OCI-LY1 (cell line): ENCODE data around the gene RAD51B.

ENCODE experiments used
- H2AFZ ChIP-seq: fragments of 200-600 bp; sonication (generic), shearing (Covaris generic); 2 replicates; pipeline ENCODE4 v1.6.0; 2014; ENCODE audit warnings: antibody characterized with exemption, mild to moderate bottlenecking, low read length
- H3F3A ChIP-seq: fragments of 200-600 bp; sonication (generic), shearing (Covaris generic); 2 replicates; pipeline ENCODE4 v1.6.0; 2014; ENCODE audit warnings: mild to moderate bottlenecking, antibody characterized with exemption, low read length, moderate library complexity; ENCODE audit not compliant: insufficient read depth
- H3K27ac ChIP-seq: fragments of 200-600 bp; sonication (generic); 2 replicates; pipeline ENCODE4 v1.5.1; 2014; ENCODE audit warnings: low read length, mixed run types, mild to moderate bottlenecking, low read depth; ENCODE audit not compliant: poor library complexity, severe bottlenecking
- H3K27me3 ChIP-seq: fragments of 200-600 bp; sonication (generic); 2 replicates; pipeline ENCODE4 v1.6.0; 2014; ENCODE audit warnings: antibody characterized with exemption, mild to moderate bottlenecking, low read length, moderate library complexity; ENCODE audit not compliant: insufficient read depth
- H3K36me3 ChIP-seq: fragments of 200-600 bp; sonication (generic); 2 replicates; pipeline ENCODE4 v1.6.1; 2014; ENCODE audit warnings: mild to moderate bottlenecking, antibody characterized with exemption, low read length, moderate library complexity, mixed read lengths; ENCODE audit not compliant: insufficient read depth
- H3K4me1 ChIP-seq: fragments of 200-600 bp; sonication (generic); 2 replicates; pipeline ENCODE4 v1.5.1; 2014; ENCODE audit warnings: mild to moderate bottlenecking, low read length, moderate library complexity; ENCODE audit not compliant: insufficient read depth, severe bottlenecking
- H3K4me2 ChIP-seq: fragments of 200-600 bp; sonication (generic), shearing (Covaris generic); 2 replicates; pipeline ENCODE4 v1.6.1; 2014; ENCODE audit warnings: low read length
- H3K4me3 ChIP-seq: fragments of 200-600 bp; sonication (generic); 2 replicates; pipeline ENCODE4 v1.5.1; 2014; ENCODE audit warnings: low read length, low read depth, mild to moderate bottlenecking, mixed read lengths; ENCODE audit not compliant: poor library complexity, severe bottlenecking
- H3K79me2 ChIP-seq: fragments of 200-600 bp; shearing (Covaris generic); 2 replicates; pipeline ENCODE4 v1.6.1; 2016; ENCODE audit warnings: mixed run types, low read length, mixed read lengths; ENCODE audit not compliant: insufficient read depth
- H3K9ac ChIP-seq: fragments of 200-600 bp; sonication (generic), shearing (Covaris generic); 2 replicates; pipeline ENCODE4 v1.6.1; 2014; ENCODE audit warnings: mild to moderate bottlenecking, low read length, mixed read lengths
- H3K9me2 ChIP-seq: fragments of 200-600 bp; sonication (generic), shearing (Covaris generic); 2 replicates; pipeline ENCODE4 v1.6.1; 2014; ENCODE audit warnings: low read depth, mild to moderate bottlenecking, low read length, mixed read lengths
- H3K9me3 ChIP-seq: fragments of 200-600 bp; shearing (Covaris generic); 2 replicates; pipeline ENCODE4 v1.6.1; 2014; ENCODE audit warnings: low read length, mixed read lengths
- H4K20me1 ChIP-seq: fragments of 200-600 bp; sonication (generic), shearing (Covaris generic); 2 replicates; pipeline ENCODE4 v1.6.0; 2016; ENCODE audit warnings: mild to moderate bottlenecking, low read length; ENCODE audit not compliant: insufficient read depth
- CTCF ChIP-seq: fragments of 200-600 bp; sonication (generic), shearing (Covaris generic); IDR thresholded peaks from 2 replicates; pipeline ENCODE4 v1.5.1; 2017; ENCODE audit warnings: mild to moderate bottlenecking, antibody characterized with exemption, low read length, moderate library complexity, mixed read lengths
- EZH2 ChIP-seq: fragments of 200-600 bp; sonication (generic), shearing (Covaris generic); IDR thresholded peaks from 2 replicates; pipeline ENCODE4 v1.8.0; 2017; ENCODE audit warnings: borderline replicate concordance, mixed run types, mild to moderate bottlenecking, antibody characterized with exemption, low read length, moderate library complexity, mixed read lengths

RAD51B gene

DNA sequence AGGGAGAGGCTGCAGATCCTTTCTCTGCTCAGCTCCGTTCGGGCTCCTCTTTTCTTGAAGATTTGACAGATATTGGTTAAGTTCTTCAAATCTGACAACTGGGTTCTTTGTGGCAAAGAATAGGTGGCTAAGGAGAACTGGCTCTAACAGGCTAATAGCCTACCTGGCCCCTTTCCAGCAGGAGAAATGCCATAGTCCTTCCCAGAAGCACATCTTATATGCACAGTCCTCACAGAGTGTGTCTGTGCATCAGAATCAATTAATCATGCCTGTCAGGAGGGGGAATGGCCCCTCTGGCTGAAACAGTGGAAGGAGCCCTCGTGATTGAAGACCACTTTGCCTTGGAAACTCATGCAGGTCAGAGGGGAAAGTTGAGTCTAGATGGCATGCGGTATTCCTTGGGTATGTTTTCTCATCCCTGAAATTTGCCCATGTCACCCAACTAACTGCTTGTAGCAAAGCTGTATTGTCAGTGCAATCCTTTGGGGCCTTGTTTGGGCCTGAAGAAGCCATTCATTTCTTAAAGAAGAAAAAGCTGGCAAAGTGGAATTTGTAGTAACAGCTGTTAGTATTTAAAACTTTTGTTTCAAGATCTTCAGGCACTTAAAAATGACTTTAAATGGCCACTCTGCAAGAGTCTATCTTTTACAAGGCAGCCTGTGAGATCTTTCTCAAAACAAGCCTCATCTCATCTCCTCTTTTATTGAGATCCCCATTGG lies 721.8 kb downstream of the RAD51B start:
- Histone ChIP-seq H4K20me1 (no peaks in the 10 kb centered on the region), H3K9ac (no peak overlapping the region), H3K79me2 (no peaks in the 10 kb centered on the region), H2AFZ (no peak overlapping the region), H3K9me3 (no peaks in the 10 kb centered on the region), H3F3A (no peaks in the 10 kb centered on the region), H3K9me2 (no peaks in the 10 kb centered on the region), H3K4me3 (no peak overlapping the region), H3K27me3 (no peaks in the 10 kb centered on the region), H3K36me3 (no peaks in the 10 kb centered on the region), H3K4me1 (no peaks in the 10 kb centered on the region), H3K27ac (no peak overlapping the region), H3K4me2 (no peak overlapping the region)
- TF ChIP-seq CTCF (no peak), EZH2 (no peak)

- no peak overlapping the region for H3K9ac ChIP-seq
- no peak overlapping the region for H3K4me3 ChIP-seq
- H3F3A ChIP-seq = no peaks in the 10 kb centered on the region
- no peak overlapping the region for H3K27ac ChIP-seq
- H2AFZ ChIP-seq = no peak overlapping the region
- H3K4me2 ChIP-seq = no peak overlapping the region
- H3K27me3 ChIP-seq = no peaks in the 10 kb centered on the region
- TF ChIP-seq EZH2 (no peak), CTCF (no peak)
- H3K36me3 ChIP-seq = no peaks in the 10 kb centered on the region
- H3K4me1 ChIP-seq = no peaks in the 10 kb centered on the region
- H3K9me2 ChIP-seq = no peaks in the 10 kb centered on the region
- no peaks in the 10 kb centered on the region for H3K9me3 ChIP-seq
- H4K20me1 ChIP-seq = no peaks in the 10 kb centered on the region
- no peaks in the 10 kb centered on the region for H3K79me2 ChIP-seq
Observed at GRCh38 chr14:68542346-68542745, 722.8 kb downstream of the RAD51B start.

GRCh38 chr14:68543516-68543915 lies 723.9 kb downstream of the RAD51B start:
- Histone ChIP-seq H3K36me3 (no peaks in the 10 kb centered on the region), H3K9ac (no peak overlapping the region), H3K27me3 (no peaks in the 10 kb centered on the region), H3K79me2 (no peaks in the 10 kb centered on the region), H3K9me3 (no peaks in the 10 kb centered on the region), H3K4me1 (no peaks in the 10 kb centered on the region), H4K20me1 (no peaks in the 10 kb centered on the region), H2AFZ (no peak overlapping the region), H3K4me2 (no peak overlapping the region), H3K27ac (no peak overlapping the region), H3K9me2 (no peaks in the 10 kb centered on the region), H3K4me3 (no peak overlapping the region), H3F3A (no peaks in the 10 kb centered on the region)
- TF ChIP-seq EZH2 (no peak), CTCF (no peak)
